Measurements from ENCODE around the gene ADAD2.

Gene ADAD2

DNA sequence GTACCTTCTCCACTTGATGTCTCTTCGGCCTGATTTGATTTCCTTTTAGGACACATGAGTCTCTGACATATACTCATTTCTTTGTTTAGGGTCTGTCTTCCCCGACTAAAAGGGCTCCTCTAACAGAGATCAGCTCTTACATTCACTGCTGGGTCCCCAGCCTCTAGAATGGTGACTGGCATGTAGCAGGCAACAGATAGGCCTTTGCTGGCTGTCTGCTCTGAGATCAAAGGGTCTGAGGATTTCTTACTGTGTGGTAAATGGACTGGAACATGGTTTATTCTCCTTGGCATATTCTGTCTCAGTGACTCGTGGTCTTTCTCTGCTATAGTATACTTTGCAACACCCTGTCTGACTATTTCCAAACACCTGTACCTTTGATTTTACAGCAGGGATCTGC lies 29.2 kb upstream of the ADAD2 start:
- no peak for TF ChIP-seq CTCF (conservative IDR thresholded peaks at IDR 0.05)
- TF ChIP-seq ZFX (IDR thresholded peaks at IDR 0.05), result no peak
- no peak overlapping the region for H3K27ac ChIP-seq

GRCh38 chr16:84165746-84166145 lies 25.2 kb upstream of the ADAD2 start:
- TF ChIP-seq CTCF (conservative IDR thresholded peaks at IDR 0.05) (no peak), ZFX (IDR thresholded peaks at IDR 0.05) (no peak)
- H3K27ac ChIP-seq, result no peak overlapping the region

DNA sequence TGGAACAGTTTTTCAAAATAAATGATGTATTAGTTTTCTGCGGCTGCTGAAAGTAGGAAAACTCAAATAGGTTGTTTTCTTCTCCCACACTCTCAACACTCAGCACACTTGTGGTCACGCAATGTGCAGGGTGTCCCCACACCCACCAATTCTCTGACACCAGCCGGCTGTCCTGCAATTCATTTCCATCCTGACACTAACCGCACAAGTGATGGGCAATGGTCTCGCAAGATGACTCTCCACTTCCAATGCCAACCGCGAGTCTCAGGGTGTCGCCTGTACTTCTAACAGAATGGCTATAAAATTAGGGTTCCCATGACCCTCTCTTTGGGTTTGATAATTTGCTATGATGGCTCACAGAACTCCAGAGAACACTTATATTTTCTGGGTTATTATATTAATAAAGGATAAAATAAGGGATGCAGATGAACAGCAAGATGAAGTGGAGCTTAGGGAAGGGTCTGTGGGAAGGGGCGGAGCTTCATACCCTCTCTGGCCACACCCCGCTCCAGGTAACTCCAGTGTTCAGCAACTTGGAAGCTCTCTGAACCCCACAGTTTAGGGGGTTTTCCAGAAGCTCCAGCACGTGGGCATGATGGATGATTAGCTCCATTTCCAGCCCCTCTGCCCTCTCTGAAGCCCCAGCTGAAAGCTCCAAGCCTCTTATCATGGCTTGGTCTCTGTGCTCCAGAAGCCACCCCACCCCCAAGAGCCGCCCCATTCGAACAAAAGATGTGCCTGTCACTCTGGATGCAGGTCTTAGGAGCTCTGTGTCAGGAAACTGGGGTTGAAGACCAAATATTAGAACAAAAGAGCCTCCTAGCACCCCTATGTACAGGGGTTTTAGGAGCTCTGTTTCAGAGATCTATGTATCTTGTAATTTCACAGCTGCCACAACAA lies 23.9 kb upstream of the ADAD2 start:
- TF ChIP-seq CTCF (conservative IDR thresholded peaks at IDR 0.05), result no peak
- no peak for TF ChIP-seq ZFX (IDR thresholded peaks at IDR 0.05)
- no peak overlapping the region for H3K27ac ChIP-seq

- TF ChIP-seq CTCF (conservative IDR thresholded peaks at IDR 0.05) (no peak), ZFX (IDR thresholded peaks at IDR 0.05) (no peak)
- no peak overlapping the region for H3K27ac ChIP-seq
Measured at GRCh38 chr16:84169765-84170310, 21.1 kb upstream of the ADAD2 start.

- TF ChIP-seq CTCF (conservative IDR thresholded peaks at IDR 0.05) (no peak), ZFX (IDR thresholded peaks at IDR 0.05) (no peak)
- no peak overlapping the region for H3K27ac ChIP-seq
Measured at GRCh38 chr16:84174396-84174795, 16.6 kb upstream of the ADAD2 start.

DNA sequence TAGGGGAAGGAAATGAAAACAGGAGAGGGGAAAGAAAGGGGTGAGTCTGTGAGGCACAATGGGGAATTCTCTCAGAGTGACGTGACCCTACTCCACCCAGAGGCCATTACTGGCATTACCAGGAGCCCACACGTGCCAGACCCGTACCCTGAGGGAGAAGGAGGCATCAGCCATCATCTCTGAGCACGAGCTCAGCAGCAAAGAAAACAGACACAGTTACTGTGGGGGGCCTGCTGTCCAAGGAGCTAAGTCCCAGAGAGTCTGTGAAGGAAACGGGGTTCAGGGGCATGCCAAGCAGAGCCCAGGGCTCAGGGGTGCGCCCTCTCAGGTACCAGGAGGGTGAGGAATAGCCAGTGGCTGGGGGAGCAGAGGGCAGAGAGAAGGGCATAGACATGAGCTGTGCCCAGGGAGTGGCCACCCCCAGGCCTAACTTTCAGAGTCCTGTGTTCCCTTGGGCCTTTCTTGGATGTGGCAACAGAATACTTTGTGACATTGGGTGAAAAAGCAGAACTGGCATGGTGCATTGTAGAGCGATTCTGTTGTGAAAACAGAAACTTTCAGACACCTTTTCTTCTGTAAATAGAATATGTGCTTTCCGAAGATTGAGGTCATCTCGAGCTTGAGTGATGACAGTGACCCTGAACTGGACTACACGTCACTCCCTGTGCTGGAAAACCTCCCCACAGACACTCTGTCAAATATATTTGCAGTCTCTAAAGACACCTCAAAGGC lies 15.4 kb upstream of the ADAD2 start:
- H3K27ac ChIP-seq, result no peak overlapping the region
- TF ChIP-seq CTCF (conservative IDR thresholded peaks at IDR 0.05), result peak; percentile 88
- no peak for TF ChIP-seq ZFX (IDR thresholded peaks at IDR 0.05)

Data from C4-2B (cell line).